ENCODE measurements around the gene MVP.
"Not testable (repeated sequence)": the region's sequence is repeated elsewhere in the genome, so short reads cannot be mapped to it uniquely, and the experiment has no call there.

The MVP gene

DNA sequence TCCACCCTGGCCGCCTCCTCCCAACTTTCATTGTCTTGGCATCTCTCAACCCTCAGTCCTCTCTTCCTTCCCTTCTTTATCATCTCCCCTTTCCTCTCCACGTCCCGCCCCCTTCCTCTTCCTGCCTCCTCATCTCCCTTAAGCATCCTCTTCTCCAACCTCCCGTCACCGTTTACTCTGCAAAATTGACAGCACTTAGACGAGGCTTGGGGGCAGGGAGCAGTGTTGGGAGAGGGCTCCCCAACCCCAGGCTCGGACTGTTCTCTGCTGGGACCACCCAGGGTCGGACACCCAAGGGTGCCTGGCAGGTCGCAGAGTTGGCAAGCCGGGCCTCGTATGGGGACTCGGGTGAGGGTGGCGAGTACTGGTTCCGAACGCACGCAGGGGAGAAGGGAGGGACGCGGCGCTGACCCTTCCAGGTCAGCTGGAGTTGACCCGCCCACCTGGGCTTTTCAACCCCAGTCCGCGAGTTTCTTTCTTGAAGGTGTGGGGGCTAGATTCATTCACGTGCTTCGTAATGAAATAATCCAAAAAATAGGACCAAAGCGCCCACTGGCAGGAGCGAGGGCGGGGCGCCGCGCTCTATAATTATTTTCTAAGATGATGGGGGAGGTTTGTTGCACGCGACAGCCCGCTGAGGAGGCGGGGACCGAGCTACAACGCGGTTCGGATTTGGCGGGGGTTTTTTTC, 5.1 kb upstream of the MVP start:
- DNase-seq (ENCODE audit: low read depth, low spot score), result no peak

GRCh38 chr16:29815793-29816693, 4.2 kb upstream of the MVP start, which contains the start of gene PAGR1:
TSS of gene PAGR1 (plus strand) at chr16:29816152. CDS start at chr16:29816526, 374 bp downstream.
- peak; percentile 98 for DNase-seq (ENCODE audit: low read depth, low spot score)

GRCh38 chr16:29816694-29817441, 3.4 kb upstream of the MVP start:
- no peak for DNase-seq (ENCODE audit: low read depth, low spot score)

- DNase-seq (ENCODE audit: low read depth, low spot score), result no peak
Measured at GRCh38 chr16:29818082-29818481, 2.2 kb upstream of the MVP start.

GRCh38 chr16:29819506-29819905, 756 bp upstream of the MVP start:
- no peak for DNase-seq (ENCODE audit: low read depth, low spot score)

- no peak for DNase-seq (ENCODE audit: low read depth, low spot score)
Measured at GRCh38 chr16:29820730-29821642, 724 bp downstream of the MVP start.

GRCh38 chr16:29821643-29822115, 1.4 kb downstream of the MVP start:
- DNase-seq (ENCODE audit: low read depth, low spot score), result no peak

- no peak for DNase-seq (ENCODE audit: low read depth, low spot score)
Measured at GRCh38 chr16:29824589-29825144, 4.4 kb downstream of the MVP start.

DNA sequence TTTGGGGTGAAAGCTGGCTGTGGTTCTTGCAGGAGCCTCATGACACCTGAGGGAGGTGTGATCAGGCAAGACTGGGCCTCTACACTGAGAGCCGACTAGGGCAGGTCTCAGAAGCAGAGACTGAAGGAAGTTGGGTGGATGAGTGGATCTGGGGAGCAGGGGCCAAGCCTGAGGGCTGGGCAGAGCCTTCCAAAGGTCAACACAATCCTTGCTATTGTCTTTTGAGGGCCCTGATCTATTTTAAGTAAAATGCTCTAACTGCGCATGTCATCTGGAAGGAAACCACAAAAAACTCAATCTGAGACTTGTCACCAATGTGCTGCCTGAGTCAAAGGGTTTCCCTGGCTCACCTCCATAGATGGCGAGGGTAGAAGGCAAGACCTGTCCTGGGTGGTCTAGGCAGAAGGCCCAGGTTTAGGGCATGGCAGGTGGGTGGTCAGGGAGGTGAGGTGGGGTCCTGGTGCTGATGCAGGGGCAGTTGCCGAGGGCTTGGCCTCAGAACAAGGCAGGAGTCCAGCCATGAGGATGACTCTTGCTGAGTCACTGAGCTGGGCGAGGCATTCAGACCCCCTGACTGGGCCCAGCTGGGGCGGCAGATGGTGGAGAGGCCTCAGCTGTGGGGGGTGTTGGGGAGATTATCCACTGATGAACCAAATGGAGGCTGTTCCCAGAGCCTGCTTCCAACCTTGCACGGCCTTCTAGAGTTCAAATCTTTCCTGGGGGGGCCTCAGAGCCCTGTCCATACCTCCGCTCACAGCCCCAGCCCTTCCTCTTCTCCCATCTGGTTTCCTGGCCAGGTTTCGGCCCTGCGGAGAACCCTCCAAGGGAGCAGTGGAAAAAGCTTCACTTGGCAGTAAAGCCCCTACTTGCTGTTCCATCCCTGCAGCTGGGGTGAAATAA, 5.1 kb downstream of the MVP start:
- no peak for DNase-seq (ENCODE audit: low read depth, low spot score)

DNA sequence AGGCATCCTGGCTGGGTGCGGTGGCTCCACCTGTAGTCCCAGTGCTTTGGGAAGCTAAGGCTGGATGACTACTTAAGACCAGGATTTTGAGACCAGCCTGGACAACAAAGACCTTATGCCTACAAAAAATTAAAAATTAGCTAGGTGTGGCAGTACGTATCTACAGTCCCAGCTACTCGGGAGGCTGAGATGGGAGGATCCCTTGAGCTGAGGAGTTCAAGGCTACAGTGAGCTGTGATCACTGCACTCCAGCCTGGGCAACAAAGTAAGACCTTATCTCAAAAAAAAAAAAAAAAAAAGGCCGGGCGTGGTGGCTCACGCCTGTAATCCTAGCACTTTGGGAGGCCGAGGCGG, 6.1 kb downstream of the MVP start:
- DNase-seq (ENCODE audit: low read depth, low spot score), result no peak

DNA sequence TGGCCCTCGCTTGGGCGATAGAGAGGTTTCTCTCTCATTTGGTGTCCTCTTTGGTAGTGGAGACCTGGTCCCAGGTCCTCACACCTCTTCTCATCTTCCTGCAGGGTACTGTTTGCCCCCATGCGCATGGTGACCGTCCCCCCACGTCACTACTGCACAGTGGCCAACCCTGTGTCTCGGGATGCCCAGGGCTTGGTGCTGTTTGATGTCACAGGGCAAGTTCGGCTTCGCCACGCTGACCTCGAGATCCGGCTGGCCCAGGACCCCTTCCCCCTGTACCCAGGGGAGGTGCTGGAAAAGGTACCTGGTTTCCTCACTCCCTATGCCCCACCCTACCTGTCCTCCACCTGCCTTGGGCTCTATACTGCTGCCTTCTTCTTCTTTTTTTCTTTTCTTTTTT, 10.5 kb downstream of the MVP start:
- DNase-seq (ENCODE audit: low read depth, low spot score), result no peak

DNA sequence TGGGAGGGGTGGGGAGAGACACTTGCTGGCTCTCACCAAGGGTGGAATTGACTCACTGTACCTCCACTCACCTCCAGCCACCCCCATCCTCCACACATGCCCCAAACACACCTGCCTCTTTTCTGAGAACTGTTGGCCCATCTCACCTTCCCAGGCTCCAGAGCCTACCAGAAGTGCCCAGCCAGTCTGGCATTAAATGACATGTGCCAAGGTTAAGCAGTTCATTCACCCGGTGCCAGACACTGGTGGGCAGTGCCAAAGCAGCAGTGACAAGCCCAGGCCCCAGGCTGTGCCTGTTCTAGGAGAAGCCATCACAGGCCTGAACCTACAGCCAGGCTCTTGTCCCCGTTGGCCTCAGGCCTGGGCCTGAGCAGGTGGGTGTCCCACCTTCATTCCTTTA, 11.2 kb downstream of the MVP start:
- no peak for DNase-seq (ENCODE audit: low read depth, low spot score)

DNA sequence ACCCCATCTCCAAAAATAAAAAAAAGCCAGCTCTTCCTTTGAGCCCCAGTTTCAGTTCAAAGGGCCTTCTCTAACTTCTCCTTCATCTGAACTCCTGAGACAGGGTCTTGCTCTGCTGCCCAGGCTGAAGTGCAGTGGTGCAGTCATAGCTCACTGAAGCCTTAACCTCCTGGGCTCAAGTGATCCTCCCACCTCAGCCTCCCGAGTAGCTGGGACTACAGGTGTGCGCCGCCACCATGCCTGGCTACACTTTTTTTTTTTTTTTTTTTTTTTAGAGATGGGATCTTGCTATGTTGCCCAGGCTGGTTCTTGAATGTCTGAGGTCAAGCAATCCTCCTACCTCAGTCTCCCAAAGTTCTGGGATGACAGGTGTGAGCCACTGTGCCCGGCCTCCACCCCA, 13.0 kb downstream of the MVP start:
- DNase-seq (ENCODE audit: low read depth, low spot score), result not testable (repeated sequence)

DNA sequence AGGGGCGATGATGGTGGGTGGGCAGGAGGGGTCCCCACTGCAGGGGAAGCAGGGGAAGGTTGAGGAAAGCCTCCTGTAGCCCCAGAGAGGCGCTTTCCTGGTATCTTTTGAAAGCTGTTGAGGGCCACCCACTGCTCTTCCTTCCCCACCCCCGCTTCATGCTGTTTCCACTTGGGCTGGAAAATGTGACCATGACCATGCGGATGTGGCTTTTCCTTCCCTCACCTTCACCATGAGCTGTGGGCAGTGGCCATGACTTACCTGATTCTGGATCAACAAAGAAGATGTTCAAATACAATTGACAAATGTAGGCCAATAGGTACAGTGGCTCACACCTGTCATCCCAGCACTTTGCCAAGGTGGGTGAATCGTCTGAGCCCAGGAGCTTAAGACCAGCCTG, 13.8 kb downstream of the MVP start:
- no peak for DNase-seq (ENCODE audit: low read depth, low spot score)

DNA sequence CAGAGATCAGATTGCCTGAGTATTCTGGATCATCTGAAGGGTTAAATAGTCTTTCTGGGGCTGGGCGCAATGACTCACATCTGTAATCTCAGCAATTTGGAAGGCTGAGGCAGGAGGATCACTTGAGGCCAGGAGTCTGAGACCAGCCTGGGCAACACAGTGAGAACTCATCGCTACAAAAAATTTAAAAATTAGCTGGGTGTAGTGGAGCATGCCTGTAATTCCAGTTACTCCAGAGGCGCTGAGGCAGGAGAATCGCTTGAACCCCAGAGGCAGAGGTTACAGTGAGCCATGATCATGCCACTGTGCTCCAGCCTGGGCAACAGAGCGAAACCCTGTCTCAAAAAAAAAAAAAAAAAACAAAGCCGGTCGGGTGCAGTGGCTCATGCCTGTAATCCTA, 15.7 kb downstream of the MVP start:
- DNase-seq (ENCODE audit: low read depth, low spot score), result no peak

GRCh38 chr16:29836623-29837022, 16.4 kb downstream of the MVP start:
- no peak for DNase-seq (ENCODE audit: low read depth, low spot score)

GRCh38 chr16:29837841-29838240, 17.6 kb downstream of the MVP start:
- no peak for DNase-seq (ENCODE audit: low read depth, low spot score)

DNA sequence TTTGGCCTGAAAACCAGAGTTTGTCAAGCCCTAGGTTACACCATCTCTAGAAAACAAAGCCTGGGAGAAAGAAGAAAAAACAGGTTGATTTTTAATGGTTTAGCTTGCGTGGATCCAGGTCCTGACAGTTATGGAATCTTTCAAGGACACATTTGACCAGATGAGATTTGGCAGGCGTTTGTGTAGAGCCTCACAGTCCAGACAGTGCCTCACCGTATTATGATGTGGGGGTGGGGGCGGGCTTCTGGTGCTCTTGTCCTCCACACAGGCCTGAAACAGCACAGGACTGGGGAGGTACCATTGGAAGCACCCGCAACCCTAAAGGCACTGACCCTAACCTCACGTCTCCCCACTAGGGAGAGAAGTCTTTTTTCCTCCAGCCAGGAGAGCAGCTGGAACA, 19.6 kb downstream of the MVP start:
- no peak for DNase-seq (ENCODE audit: low read depth, low spot score)

- no peak for DNase-seq (ENCODE audit: low read depth, low spot score)
Measured at GRCh38 chr16:29840240-29840639, 20.0 kb downstream of the MVP start.

GRCh38 chr16:29841631-29842030, 21.4 kb downstream of the MVP start:
- no peak for DNase-seq (ENCODE audit: low read depth, low spot score)
